IPS DF 6.9 (cell line): Measurements from ENCODE around the gene RRAGD.

Experiments used
- DNase-seq: peaks from one replicate; pipeline ENCODE4 v3.0.0-alpha.2; 2013; ENCODE audit warnings: low read depth, low spot score
- H3K27ac ChIP-seq: one replicate; pipeline ENCODE4 v1.5.1; 2013; ENCODE audit warnings: low read length, control low read depth
- H3K27me3 ChIP-seq: 2 replicates; pipeline ENCODE4 v1.6.1; 2013; ENCODE audit warnings: mild to moderate bottlenecking, low read length; ENCODE audit not compliant: control insufficient read depth, insufficient read depth
- H3K36me3 ChIP-seq: 2 replicates; pipeline ENCODE4 v1.6.1; 2013; ENCODE audit warnings: low read length; ENCODE audit not compliant: control insufficient read depth, insufficient read depth
- H3K4me1 ChIP-seq: 2 replicates; pipeline ENCODE4 v1.6.1; 2013; ENCODE audit warnings: low read length; ENCODE audit not compliant: control insufficient read depth, insufficient read depth
- H3K4me3 ChIP-seq: 2 replicates; pipeline ENCODE4 v1.5.1; 2013; ENCODE audit warnings: mild to moderate bottlenecking, low read length
- H3K9me3 ChIP-seq: 2 replicates; pipeline ENCODE4 v1.6.1; 2013; ENCODE audit warnings: low read length, inconsistent platforms; ENCODE audit not compliant: control insufficient read depth, insufficient read depth
- WGBS: extraction: QIAGEN DNeasy Blood & Tissue Kit; methylation state at CpG from one replicate; pipeline ENCODE4 v1.1.7; 2013; ENCODE audit warnings: mixed read lengths, missing lambda C conversion rate; ENCODE audit not compliant: insufficient read length, insufficient coverage; 5-methylcytosine and 5-hydroxymethylcytosine counted together

Gene RRAGD

GRCh38 chr6:89436226-89436625, 24.2 kb upstream of the RRAGD start:
- no peak overlapping the region for H3K4me3 ChIP-seq
- no peaks in the 10 kb centered on the region for H3K36me3 ChIP-seq
- H3K4me1 ChIP-seq: no peaks in the 10 kb centered on the region
- no peaks in the 10 kb centered on the region for H3K9me3 ChIP-seq
- no peak overlapping the region for H3K27ac ChIP-seq
- no peak for DNase-seq
- H3K27me3 ChIP-seq: no peaks in the 10 kb centered on the region; the same call in 1 of the 2 replicates
- WGBS: no CpG with 5 or more reads among the region's 2 CpGs

- Histone ChIP-seq H3K9me3 (no peaks in the 10 kb centered on the region), H3K4me1 (no peaks in the 10 kb centered on the region), H3K4me3 (no peak overlapping the region), H3K27me3 (no peaks in the 10 kb centered on the region; the same call in 1 of the 2 replicates), H3K36me3 (no peaks in the 10 kb centered on the region), H3K27ac (no peak overlapping the region)
- no peak for DNase-seq
- WGBS: no CpG with 5 or more reads among the region's 4 CpGs
Observed at GRCh38 chr6:89434954-89435353, 22.9 kb upstream of the RRAGD start.

GRCh38 chr6:89434150-89434499, 22.1 kb upstream of the RRAGD start:
- Histone ChIP-seq H3K36me3 (no peaks in the 10 kb centered on the region), H3K9me3 (no peaks in the 10 kb centered on the region), H3K4me3 (no peak overlapping the region), H3K4me1 (no peaks in the 10 kb centered on the region), H3K27me3 (no peaks in the 10 kb centered on the region; the same call in 1 of the 2 replicates), H3K27ac (no peak overlapping the region)
- DNase-seq: no peak
- WGBS: no CpG with 5 or more reads among the region's 3 CpGs

- H3K9me3 ChIP-seq: no peaks in the 10 kb centered on the region
- DNase-seq: no peak
- no peaks in the 10 kb centered on the region for H3K36me3 ChIP-seq
- peak overlapping the region; percentile 70; the same call in 1 of the 2 replicates for H3K4me3 ChIP-seq
- no peak overlapping the region for H3K27ac ChIP-seq
- H3K4me1 ChIP-seq: no peaks in the 10 kb centered on the region
- no CpG with 5 or more reads among the region's 80 CpGs for WGBS
- H3K27me3 ChIP-seq: no peaks in the 10 kb centered on the region; the same call in 1 of the 2 replicates
Observed at GRCh38 chr6:89433252-89434149, 21.4 kb upstream of the RRAGD start.

GRCh38 chr6:89432875-89433251, 20.8 kb upstream of the RRAGD start, which contains the start of gene ANKRD6:
TSS of gene ANKRD6 (plus strand) at chr6:89433152. CDS start at chr6:89566977, 133,825 bp downstream.
- Histone ChIP-seq H3K27ac (no peak within 1 kb of the TSS), H3K27me3 (no peaks in the 10 kb centered on the region; the same call in 1 of the 2 replicates), H3K4me1 (no peaks in the 10 kb centered on the region), H3K4me3 (peak within 1 kb of the TSS; percentile 70; the same call in 1 of the 2 replicates), H3K9me3 (no peaks in the 10 kb centered on the region), H3K36me3 (no peaks in the 10 kb centered on the region)
- no CpG with 5 or more reads among the region's 38 CpGs for WGBS
- no peak for DNase-seq

GRCh38 chr6:89430201-89430962, 18.3 kb upstream of the RRAGD start:
- Histone ChIP-seq H3K27ac (no peak overlapping the region), H3K36me3 (no peaks in the 10 kb centered on the region), H3K9me3 (no peaks in the 10 kb centered on the region), H3K4me3 (no peak overlapping the region), H3K27me3 (no peaks in the 10 kb centered on the region; the same call in 1 of the 2 replicates), H3K4me1 (no peaks in the 10 kb centered on the region)
- no CpG with 5 or more reads among the region's 7 CpGs for WGBS
- DNase-seq: no peak

GRCh38 chr6:89416796-89417195, 4.7 kb upstream of the RRAGD start:
- Histone ChIP-seq H3K36me3 (no peaks in the 10 kb centered on the region), H3K27ac (no peak overlapping the region), H3K27me3 (peaks cover 7% of the 10 kb centered on the region; the same call in 1 of the 2 replicates), H3K4me1 (no peaks in the 10 kb centered on the region), H3K4me3 (no peak overlapping the region), H3K9me3 (no peaks in the 10 kb centered on the region)
- no peak for DNase-seq
- no CpG with 5 or more reads among the region's 1 CpG for WGBS

GRCh38 chr6:89415185-89415584, 3.1 kb upstream of the RRAGD start:
- Histone ChIP-seq H3K4me1 (no peaks in the 10 kb centered on the region), H3K9me3 (no peaks in the 10 kb centered on the region), H3K4me3 (no peak overlapping the region), H3K36me3 (no peaks in the 10 kb centered on the region), H3K27me3 (peaks cover 7% of the 10 kb centered on the region; the same call in 1 of the 2 replicates), H3K27ac (no peak overlapping the region)
- no CpG with 5 or more reads among the region's 2 CpGs for WGBS
- no peak for DNase-seq

GRCh38 chr6:89414215-89414614, 2.1 kb upstream of the RRAGD start:
- Histone ChIP-seq H3K4me3 (no peak overlapping the region), H3K36me3 (no peaks in the 10 kb centered on the region), H3K27me3 (peaks cover 7% of the 10 kb centered on the region; the same call in 1 of the 2 replicates), H3K27ac (no peak overlapping the region), H3K4me1 (no peaks in the 10 kb centered on the region), H3K9me3 (no peaks in the 10 kb centered on the region)
- no peak for DNase-seq
- WGBS: no CpG with 5 or more reads among the region's 2 CpGs

GRCh38 chr6:89413006-89413400, 930 bp upstream of the RRAGD start:
- no peak for DNase-seq
- Histone ChIP-seq H3K36me3 (no peaks in the 10 kb centered on the region), H3K27ac (no peak overlapping the region), H3K27me3 (peaks cover 7% of the 10 kb centered on the region; the same call in 1 of the 2 replicates), H3K4me1 (0 out of 2 replicates have a peak, but pooled peaks cover 2% of the 10 kb centered on the region), H3K9me3 (no peaks in the 10 kb centered on the region), H3K4me3 (no peak overlapping the region)
- no CpG with 5 or more reads among the region's 9 CpGs for WGBS
